Osteoblast (primary cell): ENCODE results near the gene ELMO1. TPM values are rescaled to one million over a fixed set of nuclear protein-coding genes. Genes with fewer than 3 reads are reported as not detected.

Experiments used
- DNase-seq: peaks from one replicate; pipeline ENCODE4 v3.0.0; 2011; ENCODE audit warnings: low spot score, mixed read lengths; ENCODE audit not compliant: insufficient read length; ENCODE audit errors: missing footprints
- H2AFZ ChIP-seq: 2 replicates; pipeline ENCODE4 v1.6.0; 2011; ENCODE audit warnings: mild to moderate bottlenecking, low read length
- H3K27ac ChIP-seq: 2 replicates; pipeline ENCODE4 v1.5.1; 2011; ENCODE audit warnings: mild to moderate bottlenecking, low read depth, low read length, moderate library complexity
- H3K27me3 ChIP-seq: 2 replicates; pipeline ENCODE4 v1.6.0; 2012; ENCODE audit warnings: mild to moderate bottlenecking, control low read depth, inconsistent platforms, low read length, moderate library complexity; ENCODE audit not compliant: insufficient read depth
- H3K36me3 ChIP-seq: 2 replicates; pipeline ENCODE4 v1.5.1; 2011; ENCODE audit warnings: mild to moderate bottlenecking, low read length, control low read depth, moderate library complexity; ENCODE audit not compliant: insufficient read depth
- H3K4me1 ChIP-seq: 2 replicates; pipeline ENCODE4 v1.5.1; 2011; ENCODE audit warnings: mild to moderate bottlenecking, low read length, control low read depth, moderate library complexity; ENCODE audit not compliant: insufficient read depth
- H3K4me2 ChIP-seq: 2 replicates; pipeline ENCODE4 v1.6.0; 2011; ENCODE audit warnings: mild to moderate bottlenecking, low read length; ENCODE audit not compliant: insufficient read depth
- H3K4me3 ChIP-seq: fragments of 200-600 bp; sonication (generic); 3 replicates; pipeline ENCODE4 v1.5.1; 2012; ENCODE audit warnings: mild to moderate bottlenecking, low read length, inconsistent platforms; ENCODE audit not compliant: insufficient read depth
- H3K79me2 ChIP-seq: 2 replicates; pipeline ENCODE4 v1.6.0; 2012; ENCODE audit warnings: mild to moderate bottlenecking, low read length, control low read depth, inconsistent platforms; ENCODE audit not compliant: insufficient read depth
- H3K9me3 ChIP-seq: 2 replicates; pipeline ENCODE4 v1.5.1; 2011; ENCODE audit warnings: low read depth, low read length, control low read depth
- H4K20me1 ChIP-seq: 2 replicates; pipeline ENCODE4 v1.6.0; 2012; ENCODE audit warnings: mild to moderate bottlenecking, low read length, control low read depth; ENCODE audit not compliant: insufficient read depth
- total RNA-seq: library from RNA; depleted of rRNA; stranded (reverse); fragments of >200 nt; gene quantifications from 2 replicates; pipeline ENCODE4 v1.2.3, GENCODE V29; 2012
- TF ChIP-seq, protein P1 (sequence below): IDR thresholded peaks from 2 replicates; pipeline ENCODE4 v1.5.1; 2011; ENCODE audit warnings: mild to moderate bottlenecking, low read depth, low read length, moderate library complexity; ENCODE audit errors: extremely low read depth

Gene ELMO1
- total RNA-seq, 1 donor = 2.2 TPM

DNA sequence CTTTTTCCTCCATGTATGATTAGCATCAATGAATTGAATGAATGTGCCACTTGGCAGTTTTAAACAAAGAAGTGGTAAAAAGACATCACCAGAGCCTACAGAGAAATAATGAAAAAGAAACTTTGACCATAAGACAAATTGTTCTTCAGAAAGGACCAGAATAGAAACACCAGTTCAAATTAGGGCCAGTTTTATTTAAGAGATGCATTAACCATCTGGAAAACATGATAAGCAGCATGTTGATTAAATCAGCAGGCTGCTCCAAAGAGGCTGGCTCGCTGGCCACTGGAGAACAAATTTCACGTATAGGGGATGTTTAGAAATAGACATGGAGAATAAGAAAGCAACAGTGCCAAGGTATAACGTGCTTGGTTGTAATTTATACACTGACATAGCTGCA is 482.0 kb downstream of the ELMO1 start:
- H3K36me3 ChIP-seq = no peaks in the 10 kb centered on the region
- H3K9me3 ChIP-seq = no peaks in the 10 kb centered on the region
- no peak overlapping the region for H3K4me3 ChIP-seq
- no peak overlapping the region for H3K4me2 ChIP-seq
- no peaks in the 10 kb centered on the region for H3K27me3 ChIP-seq
- no peak overlapping the region for H3K27ac ChIP-seq
- H2AFZ ChIP-seq = no peak overlapping the region
- no peaks in the 10 kb centered on the region for H3K4me1 ChIP-seq
- no peaks in the 10 kb centered on the region for H3K79me2 ChIP-seq
- TF ChIP-seq, protein P1, sequence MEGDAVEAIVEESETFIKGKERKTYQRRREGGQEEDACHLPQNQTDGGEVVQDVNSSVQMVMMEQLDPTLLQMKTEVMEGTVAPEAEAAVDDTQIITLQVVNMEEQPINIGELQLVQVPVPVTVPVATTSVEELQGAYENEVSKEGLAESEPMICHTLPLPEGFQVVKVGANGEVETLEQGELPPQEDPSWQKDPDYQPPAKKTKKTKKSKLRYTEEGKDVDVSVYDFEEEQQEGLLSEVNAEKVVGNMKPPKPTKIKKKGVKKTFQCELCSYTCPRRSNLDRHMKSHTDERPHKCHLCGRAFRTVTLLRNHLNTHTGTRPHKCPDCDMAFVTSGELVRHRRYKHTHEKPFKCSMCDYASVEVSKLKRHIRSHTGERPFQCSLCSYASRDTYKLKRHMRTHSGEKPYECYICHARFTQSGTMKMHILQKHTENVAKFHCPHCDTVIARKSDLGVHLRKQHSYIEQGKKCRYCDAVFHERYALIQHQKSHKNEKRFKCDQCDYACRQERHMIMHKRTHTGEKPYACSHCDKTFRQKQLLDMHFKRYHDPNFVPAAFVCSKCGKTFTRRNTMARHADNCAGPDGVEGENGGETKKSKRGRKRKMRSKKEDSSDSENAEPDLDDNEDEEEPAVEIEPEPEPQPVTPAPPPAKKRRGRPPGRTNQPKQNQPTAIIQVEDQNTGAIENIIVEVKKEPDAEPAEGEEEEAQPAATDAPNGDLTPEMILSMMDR = no peak
- H4K20me1 ChIP-seq = no peaks in the 10 kb centered on the region
- no peak for DNase-seq

DNA sequence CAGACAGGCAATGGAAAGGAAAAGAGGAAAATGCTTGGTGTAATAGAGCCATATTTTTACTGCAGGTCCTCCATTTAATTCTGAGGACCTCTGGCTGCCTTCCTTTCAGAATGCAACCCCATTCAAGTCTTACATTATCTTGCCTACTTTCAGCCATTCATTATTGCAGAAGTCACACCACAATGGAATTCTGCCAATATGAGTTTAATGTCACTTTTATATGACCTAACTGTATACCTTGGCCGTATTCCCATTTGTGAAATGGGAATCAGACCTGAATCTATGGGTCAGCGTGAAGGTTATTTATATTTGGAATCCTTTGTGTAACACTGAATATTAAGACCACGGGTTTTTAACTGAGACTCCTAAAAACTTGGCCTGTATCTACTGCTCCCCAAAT is 482.6 kb downstream of the ELMO1 start:
- DNase-seq = no peak
- Histone ChIP-seq H3K9me3 (no peaks in the 10 kb centered on the region), H4K20me1 (no peaks in the 10 kb centered on the region), H3K4me1 (no peaks in the 10 kb centered on the region), H3K4me2 (no peak overlapping the region), H3K4me3 (no peak overlapping the region), H2AFZ (no peak overlapping the region), H3K27me3 (no peaks in the 10 kb centered on the region), H3K27ac (no peak overlapping the region), H3K36me3 (no peaks in the 10 kb centered on the region), H3K79me2 (no peaks in the 10 kb centered on the region)
- TF ChIP-seq, protein P1 = no peak

DNA sequence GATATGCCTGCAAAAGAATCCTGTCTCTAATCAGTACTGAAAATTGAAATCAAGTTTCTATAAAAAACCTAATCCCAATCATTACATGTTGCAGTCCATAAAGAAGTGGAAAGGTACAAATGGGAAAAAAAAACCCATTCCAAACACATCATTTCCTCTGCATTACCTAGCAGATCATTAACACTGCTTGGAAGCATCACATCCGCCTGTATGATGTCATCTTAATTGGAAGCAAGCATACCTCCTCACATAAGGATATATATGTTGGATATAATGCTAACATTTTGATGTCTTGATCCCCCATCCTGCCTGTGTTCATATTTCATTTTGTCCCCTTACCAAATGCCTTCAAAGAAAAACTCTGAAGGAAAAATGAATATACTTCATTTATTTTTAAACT is 483.0 kb downstream of the ELMO1 start:
- TF ChIP-seq, protein P1 = no peak
- Histone ChIP-seq H3K79me2 (no peaks in the 10 kb centered on the region), H2AFZ (no peak overlapping the region), H3K27me3 (no peaks in the 10 kb centered on the region), H3K4me1 (no peaks in the 10 kb centered on the region), H3K4me3 (no peak overlapping the region), H3K4me2 (no peak overlapping the region), H4K20me1 (no peaks in the 10 kb centered on the region), H3K27ac (no peak overlapping the region), H3K36me3 (no peaks in the 10 kb centered on the region), H3K9me3 (no peaks in the 10 kb centered on the region)
- DNase-seq = no peak

DNA sequence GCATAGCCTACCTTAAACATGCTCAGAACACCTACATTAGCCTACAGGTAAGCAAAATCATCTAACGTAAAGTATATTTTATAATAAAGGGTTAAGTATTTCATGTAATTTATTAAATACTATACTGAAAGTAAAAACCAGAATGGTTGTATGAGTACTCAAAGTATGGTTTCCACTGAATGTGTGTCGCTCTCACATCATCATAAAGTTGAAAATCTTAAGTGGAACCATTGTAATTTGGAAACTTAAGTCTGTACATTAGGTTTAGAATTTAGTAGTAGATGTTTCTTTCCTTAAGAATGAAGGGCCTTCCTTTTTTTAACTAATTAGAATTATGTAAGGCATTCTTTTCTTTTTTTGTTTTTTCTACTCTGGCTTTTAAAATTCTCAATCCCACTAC is 484.4 kb downstream of the ELMO1 start:
- TF ChIP-seq, protein P1 = no peak
- Histone ChIP-seq H3K4me2 (no peak overlapping the region), H3K4me1 (no peaks in the 10 kb centered on the region), H3K79me2 (no peaks in the 10 kb centered on the region), H3K9me3 (no peaks in the 10 kb centered on the region), H2AFZ (no peak overlapping the region), H3K4me3 (no peak overlapping the region), H4K20me1 (no peaks in the 10 kb centered on the region), H3K27me3 (no peaks in the 10 kb centered on the region), H3K27ac (no peak overlapping the region), H3K36me3 (no peaks in the 10 kb centered on the region)
- DNase-seq = no peak
